ENCODE data around the gene OPRM1.

The OPRM1 gene

DNA sequence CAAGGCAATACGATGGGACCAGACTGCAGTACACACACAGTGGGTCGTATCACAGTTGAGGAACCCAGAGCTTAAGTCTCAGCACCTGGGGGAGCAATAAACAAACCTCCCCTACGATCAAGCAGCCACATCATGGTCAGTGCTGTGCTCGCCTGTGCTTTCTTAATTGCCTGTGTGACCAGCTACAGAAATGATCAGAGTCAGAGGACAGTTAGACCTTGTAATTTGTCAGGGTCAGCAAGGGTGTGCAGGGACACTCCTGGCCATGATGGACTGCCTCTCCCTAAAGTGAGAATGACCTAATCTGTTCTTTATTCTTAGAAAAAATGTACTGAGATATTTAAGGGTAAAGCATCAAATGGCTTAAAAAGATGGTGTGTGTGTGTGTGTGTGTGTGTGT, 78.4 kb downstream of the OPRM1 start:
- no peak overlapping the region for H3K4me3 ChIP-seq (replicated peaks; ENCODE audit: low read depth, low read length)
- TF ChIP-seq, protein P1, sequence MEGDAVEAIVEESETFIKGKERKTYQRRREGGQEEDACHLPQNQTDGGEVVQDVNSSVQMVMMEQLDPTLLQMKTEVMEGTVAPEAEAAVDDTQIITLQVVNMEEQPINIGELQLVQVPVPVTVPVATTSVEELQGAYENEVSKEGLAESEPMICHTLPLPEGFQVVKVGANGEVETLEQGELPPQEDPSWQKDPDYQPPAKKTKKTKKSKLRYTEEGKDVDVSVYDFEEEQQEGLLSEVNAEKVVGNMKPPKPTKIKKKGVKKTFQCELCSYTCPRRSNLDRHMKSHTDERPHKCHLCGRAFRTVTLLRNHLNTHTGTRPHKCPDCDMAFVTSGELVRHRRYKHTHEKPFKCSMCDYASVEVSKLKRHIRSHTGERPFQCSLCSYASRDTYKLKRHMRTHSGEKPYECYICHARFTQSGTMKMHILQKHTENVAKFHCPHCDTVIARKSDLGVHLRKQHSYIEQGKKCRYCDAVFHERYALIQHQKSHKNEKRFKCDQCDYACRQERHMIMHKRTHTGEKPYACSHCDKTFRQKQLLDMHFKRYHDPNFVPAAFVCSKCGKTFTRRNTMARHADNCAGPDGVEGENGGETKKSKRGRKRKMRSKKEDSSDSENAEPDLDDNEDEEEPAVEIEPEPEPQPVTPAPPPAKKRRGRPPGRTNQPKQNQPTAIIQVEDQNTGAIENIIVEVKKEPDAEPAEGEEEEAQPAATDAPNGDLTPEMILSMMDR (IDR thresholded peaks at IDR 0.05; ENCODE audit: low read length, missing control alignments) = no peak
- DNase-seq (ENCODE audit: low read depth) = no peak

DNA sequence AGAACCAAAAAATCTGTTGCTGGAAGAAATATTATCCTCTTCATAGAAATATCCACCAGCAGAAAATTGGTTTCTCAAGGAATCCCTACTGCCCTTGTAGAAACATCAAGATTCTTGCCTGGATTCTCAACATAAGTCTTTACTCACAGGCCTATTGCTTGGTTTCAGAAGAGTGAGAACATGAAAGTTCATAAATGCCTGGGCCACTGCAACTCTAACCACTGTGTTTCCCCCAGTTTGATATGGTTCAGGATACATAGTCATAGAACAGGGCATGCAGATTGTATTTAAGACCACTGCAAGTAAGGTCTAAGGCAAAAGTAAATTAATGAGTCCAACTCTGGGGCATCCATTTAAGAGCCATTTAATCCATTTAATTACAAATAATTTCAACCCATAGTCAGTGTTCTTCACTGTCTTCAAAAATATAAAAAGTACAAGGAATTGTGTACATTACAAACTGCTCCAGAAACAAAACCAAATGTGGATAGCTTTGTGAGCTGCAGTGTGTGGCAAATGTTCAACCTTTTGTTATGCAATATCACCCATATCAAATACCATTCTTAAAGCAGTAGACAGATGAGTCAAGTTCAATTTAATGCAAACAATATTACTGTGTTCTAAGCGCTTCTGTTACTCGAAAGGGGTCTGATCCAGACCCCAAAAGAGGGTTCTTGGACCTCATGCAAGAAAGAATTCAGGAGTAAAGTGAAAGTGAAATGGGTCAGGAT, 83.3 kb downstream of the OPRM1 start:
- no peak overlapping the region for H3K4me3 ChIP-seq (replicated peaks; ENCODE audit: low read depth, low read length)
- no peak for DNase-seq (ENCODE audit: low read depth)
- TF ChIP-seq, protein P1 (IDR thresholded peaks at IDR 0.05; ENCODE audit: low read length, missing control alignments) = no peak

DNA sequence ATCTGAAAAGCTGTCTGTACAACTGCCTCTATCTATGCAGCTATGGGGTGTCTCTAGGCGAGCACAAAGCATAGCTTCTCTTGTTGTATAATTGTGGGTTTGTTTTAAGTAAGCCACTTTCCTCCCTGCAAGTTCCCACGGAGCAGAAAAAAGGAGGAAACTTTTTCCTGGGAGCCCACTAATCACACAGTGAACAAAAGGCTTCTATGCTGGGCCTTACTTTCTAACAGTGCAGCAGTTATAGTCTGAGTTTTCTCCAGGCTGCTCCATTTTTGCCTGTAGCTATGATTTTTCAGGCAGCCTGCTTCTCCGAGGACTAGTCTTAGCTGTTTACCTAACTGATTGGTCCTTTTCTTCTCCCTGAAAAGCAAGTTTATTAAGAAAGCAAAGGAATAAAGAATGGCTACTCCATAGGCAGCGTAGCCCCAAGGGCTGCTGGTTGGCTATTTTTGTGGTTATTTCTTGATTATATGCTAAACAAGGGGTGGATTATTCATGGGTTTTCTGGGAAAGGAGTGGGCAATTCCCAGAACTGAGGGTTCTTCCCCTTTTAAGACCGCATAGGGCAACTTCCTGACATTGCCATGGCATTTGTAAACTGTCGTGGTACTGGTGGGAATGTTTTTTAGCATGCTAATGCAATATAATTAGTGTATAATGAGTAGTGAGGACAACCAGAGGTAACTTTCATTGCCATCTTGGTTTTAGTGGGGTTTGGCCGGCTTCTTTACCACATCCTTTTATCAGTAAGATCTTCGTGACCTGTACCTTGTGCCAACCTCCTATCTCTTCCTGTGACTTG, 84.3 kb downstream of the OPRM1 start:
- DNase-seq (ENCODE audit: low read depth) = no peak

DNA sequence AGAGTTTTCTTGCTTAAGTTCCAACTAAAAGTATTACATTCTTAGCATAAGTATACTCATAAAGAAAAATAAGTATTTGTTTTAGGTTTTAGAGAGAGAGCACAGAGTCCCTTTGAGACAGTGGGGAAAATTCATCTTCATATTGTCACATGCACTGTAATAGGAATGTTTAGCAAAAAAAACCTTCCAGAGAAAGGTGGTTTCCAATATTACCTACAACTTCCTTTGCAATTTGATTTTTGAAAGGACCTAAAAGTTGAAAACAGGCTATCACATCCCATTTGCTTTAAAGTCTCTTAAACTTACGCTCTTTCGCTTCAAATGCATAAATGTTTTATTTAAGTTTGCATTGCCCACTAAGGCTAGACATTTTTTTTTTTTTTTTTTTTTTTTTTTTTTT, 86.4 kb downstream of the OPRM1 start:
- TF ChIP-seq, protein P1 (IDR thresholded peaks at IDR 0.05; ENCODE audit: low read length, missing control alignments) = no peak
- no peak overlapping the region for H3K4me3 ChIP-seq (replicated peaks; ENCODE audit: low read depth, low read length)
- no peak for DNase-seq (ENCODE audit: low read depth)

More for the DNA sequence above, 84.3 kb downstream of the OPRM1 start:
- TF ChIP-seq, protein P1 (IDR thresholded peaks at IDR 0.05; ENCODE audit: low read length, missing control alignments) = no peak
- no peak overlapping the region for H3K4me3 ChIP-seq (replicated peaks; ENCODE audit: low read depth, low read length)

GRCh38 chr6:154127657-154128056, 88.6 kb downstream of the OPRM1 start:
- DNase-seq (ENCODE audit: low read depth) = no peak
- TF ChIP-seq, protein P1 (IDR thresholded peaks at IDR 0.05; ENCODE audit: low read length, missing control alignments) = no peak
- H3K4me3 ChIP-seq (replicated peaks; ENCODE audit: low read depth, low read length) = no peak overlapping the region

- no peak for DNase-seq (ENCODE audit: low read depth)
- TF ChIP-seq, protein P1 (IDR thresholded peaks at IDR 0.05; ENCODE audit: low read length, missing control alignments) = no peak
- no peak overlapping the region for H3K4me3 ChIP-seq (replicated peaks; ENCODE audit: low read depth, low read length)
These were observed 95.6 kb downstream of the OPRM1 start for GRCh38 chr6:154134471-154135147.
